RWPE1 (cell line): Measurements from ENCODE around the gene MRPS16.

ENCODE experiments used
- CTCF ChIA-PET: fragments of 350-600 bp; sonication (Branson Sonifier 250); formaldehyde crosslinking; extraction: SDS; loops from one replicate; lab custom pipeline; 2021; lab: Yijun Ruan, JAX
- POLR2A ChIA-PET: fragments of 400-600 bp; formaldehyde crosslinking; extraction: SDS; loops from one replicate; lab custom pipeline; 2020; ENCODE audit warnings: antibody characterized with exemption; ENCODE audit not compliant: low non-redundant PET; lab: Yijun Ruan, JAX
- DNase-seq: peaks from one replicate; pipeline ENCODE4 v3.0.0; 2012; ENCODE audit warnings: low spot score
- H3K27ac ChIP-seq: fragments of 450-650 bp; 2 replicates; pipeline ENCODE4 v1.5.1; 2017
- CTCF ChIP-seq: fragments of 450-650 bp; conservative IDR thresholded peaks from 2 replicates; pipeline ENCODE4 v1.5.1; 2017; ENCODE audit warnings: low read depth, mild to moderate bottlenecking

Gene MRPS16

GRCh38 chr10:73246322-73246645, 6.2 kb downstream of the MRPS16 start:
- DNase-seq = no peak
- POLR2A ChIA-PET = interaction anchor here (0.6 to 0.7 kb wide), 3 partner anchors 21 to 362 kb away, joined by 3 to 6 read pairs (median 4); no protein-coding TSS in a partner anchor
- peak overlapping the region; percentile 98 for H3K27ac ChIP-seq
- CTCF ChIA-PET = interaction anchor here (1.1 kb wide), 1 partner anchor 166 kb away, joined by 5 read pairs; no protein-coding TSS in a partner anchor
- TF ChIP-seq CTCF = no peak

DNA sequence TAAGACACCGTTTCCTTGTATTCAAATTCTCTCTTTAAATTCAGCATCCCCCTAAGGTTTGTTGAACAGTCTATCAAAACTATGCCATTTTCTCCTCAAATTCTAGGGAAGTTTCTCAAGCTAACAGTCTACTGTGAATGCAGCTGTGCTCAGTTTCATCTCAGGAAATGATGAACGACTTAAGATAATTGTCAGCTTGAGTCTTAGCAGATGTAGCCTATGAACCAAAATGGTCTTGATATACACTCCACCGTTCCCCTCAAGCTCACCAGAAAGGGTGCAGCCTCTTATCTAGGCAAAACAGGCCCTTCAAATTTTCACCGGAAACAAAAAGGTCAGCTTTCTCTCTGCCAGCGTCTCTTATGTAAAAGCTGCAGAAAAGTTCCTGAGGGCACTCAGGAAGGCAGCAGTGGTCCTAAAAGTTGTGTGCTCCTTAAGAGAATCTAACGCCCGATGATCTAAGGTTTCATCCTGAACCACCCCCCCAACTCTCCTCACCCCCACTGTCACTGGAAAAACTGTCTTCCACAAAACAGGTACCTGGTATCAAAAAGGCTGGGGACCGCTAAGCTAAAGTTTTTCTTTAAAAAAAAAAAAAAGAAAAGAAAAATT, 7.5 kb downstream of the MRPS16 start:
- no peak overlapping the region for H3K27ac ChIP-seq
- no peak for TF ChIP-seq CTCF
- ChIA-PET CTCF (interaction anchor here (0.6 kb wide), 1 partner anchor 40 kb away, joined by 3 read pairs; no protein-coding TSS in a partner anchor), POLR2A (no interaction called here)
- DNase-seq = no peak

- DNase-seq = no peak
- ChIA-PET CTCF (interaction anchor here (0.6 kb wide), 1 partner anchor 94 kb away, joined by 3 read pairs; no protein-coding TSS in a partner anchor), POLR2A (no interaction called here)
- no peak for TF ChIP-seq CTCF
- no peak overlapping the region for H3K27ac ChIP-seq
These were observed 12.5 kb downstream of the MRPS16 start for GRCh38 chr10:73239908-73240307.

GRCh38 chr10:73238990-73239566, 13.4 kb downstream of the MRPS16 start:
- no peak overlapping the region for H3K27ac ChIP-seq
- ChIA-PET CTCF (no interaction called here), POLR2A (no interaction called here)

GRCh38 chr10:73234695-73235094, 17.7 kb downstream of the MRPS16 start:
- no peak for DNase-seq
- H3K27ac ChIP-seq = no peak overlapping the region
- POLR2A ChIA-PET = no interaction called here
- no peak for TF ChIP-seq CTCF
- CTCF ChIA-PET = no interaction called here

More at GRCh38 chr10:73238990-73239566, 13.4 kb downstream of the MRPS16 start:
- no peak for DNase-seq
- TF ChIP-seq CTCF = no peak

DNA sequence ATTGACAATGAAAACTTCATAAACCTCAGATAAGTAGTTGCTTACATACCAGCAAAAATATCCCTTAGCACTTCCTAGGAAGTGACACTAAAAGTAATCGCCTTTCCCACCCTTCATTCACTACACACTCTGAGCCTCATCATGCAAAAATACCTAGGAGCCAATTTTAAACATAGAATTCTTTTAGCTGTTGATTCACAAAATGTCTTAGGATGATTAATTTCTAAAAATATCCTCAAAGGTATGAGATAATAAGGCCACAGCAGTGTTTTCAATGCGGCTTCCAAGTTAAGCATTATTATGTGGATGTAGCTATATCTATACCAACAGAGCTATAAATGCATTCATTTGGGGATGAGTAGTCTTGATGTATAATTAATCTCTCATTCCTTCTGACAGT, 18.6 kb downstream of the MRPS16 start:
- TF ChIP-seq CTCF = no peak
- POLR2A ChIA-PET = no interaction called here

More for the DNA sequence above, 18.6 kb downstream of the MRPS16 start:
- DNase-seq = no peak
- CTCF ChIA-PET = no interaction called here
- no peak overlapping the region for H3K27ac ChIP-seq
